ENCODE data around the gene ABO.
"Not testable (repeated sequence)": the region's sequence is repeated elsewhere in the genome, so short reads cannot be mapped to it uniquely, and the experiment has no call there.

Gene ABO

DNA sequence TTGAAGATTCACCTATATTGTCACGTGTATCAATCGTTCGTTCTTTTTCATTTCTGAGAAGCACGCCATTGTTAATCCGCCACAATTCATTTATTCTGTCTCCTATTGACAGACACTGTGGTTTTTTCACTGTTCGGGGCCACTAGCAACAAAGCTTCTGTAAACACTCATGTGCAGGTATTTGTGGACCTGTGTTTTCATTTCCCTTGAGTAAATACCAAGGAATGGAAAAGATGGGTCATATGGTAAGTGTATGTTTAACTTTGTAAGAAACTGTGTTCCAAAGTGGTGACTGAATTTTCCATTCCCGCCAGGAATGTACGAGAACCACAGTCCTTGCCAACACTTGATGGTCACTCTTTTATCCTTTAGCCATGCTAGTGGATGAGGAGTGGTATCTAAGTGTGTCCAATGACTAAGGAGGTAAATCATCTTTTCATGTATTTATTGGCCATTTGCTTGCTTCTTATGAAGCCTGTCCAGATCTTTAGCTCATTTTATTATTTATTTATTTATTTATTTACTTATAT is 10.7 kb downstream of the ABO start:
- DNase-seq: no peak

DNA sequence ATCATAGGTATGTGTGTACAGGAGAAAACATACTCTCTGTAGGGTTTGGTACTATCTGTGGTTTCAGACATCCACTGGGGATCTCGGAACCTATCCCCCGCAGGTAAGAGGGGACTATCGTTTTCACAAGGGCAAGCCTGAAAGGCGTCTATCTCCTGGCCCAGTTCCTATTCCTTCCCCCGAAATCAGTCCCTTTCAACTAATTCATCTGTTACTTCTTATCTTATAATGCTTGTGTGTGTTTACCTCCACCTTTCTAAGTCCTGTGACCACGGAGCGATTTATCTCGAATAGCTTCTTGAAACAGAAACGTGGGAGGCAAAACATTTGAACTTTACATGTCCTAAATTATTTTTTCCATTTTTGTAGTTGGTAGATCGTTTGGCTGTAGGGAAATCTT is 11.4 kb downstream of the ABO start:
- no peak for DNase-seq

- DNase-seq: no peak
Measured at GRCh38 chr9:133262226-133262625, 12.8 kb downstream of the ABO start.

DNA sequence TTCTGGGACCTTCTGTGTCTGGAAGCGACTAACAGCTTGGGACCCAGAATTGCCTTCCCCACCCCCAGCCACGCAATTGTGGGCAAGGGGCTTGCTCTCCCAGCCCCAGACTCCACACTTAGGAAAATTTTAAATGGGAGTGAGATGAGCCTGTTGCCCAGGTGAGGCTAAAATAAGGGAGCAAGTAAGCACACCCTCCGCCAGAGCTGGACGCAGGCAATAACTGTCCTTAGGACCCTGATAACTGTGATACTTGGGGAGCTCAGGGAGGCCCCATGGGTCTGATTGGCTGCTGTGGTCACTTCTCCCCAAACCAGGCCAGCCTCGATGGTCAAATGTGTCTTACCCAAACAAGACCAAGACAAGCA is 13.3 kb downstream of the ABO start:
- DNase-seq: no peak

- DNase-seq: no peak
Measured at GRCh38 chr9:133261103-133261752, 13.8 kb downstream of the ABO start.

- no peak for DNase-seq
Measured at GRCh38 chr9:133260334-133261102, 14.5 kb downstream of the ABO start.

- no peak for DNase-seq
Measured at GRCh38 chr9:133258061-133259015, 16.7 kb downstream of the ABO start.

- no peak for DNase-seq
Measured at GRCh38 chr9:133257465-133257956, 17.5 kb downstream of the ABO start.

- no peak for DNase-seq
Measured at GRCh38 chr9:133256686-133257091, 18.3 kb downstream of the ABO start.

DNA sequence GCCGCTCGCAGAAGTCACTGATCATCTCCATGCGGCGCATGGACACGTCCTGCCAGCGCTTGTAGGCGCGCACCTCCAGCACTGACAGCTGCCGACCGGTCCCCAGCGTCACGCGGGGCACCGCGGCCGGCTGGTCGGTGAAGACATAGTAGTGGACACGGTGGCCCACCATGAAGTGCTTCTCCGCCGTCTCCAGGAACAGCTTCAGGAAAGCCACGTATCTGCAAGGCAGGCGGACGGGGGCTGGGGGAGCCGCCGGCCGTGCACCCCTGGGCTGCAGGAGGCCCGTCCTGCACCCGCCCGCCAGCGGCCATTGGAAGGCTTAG is 18.9 kb downstream of the ABO start:
- DNase-seq: no peak

GRCh38 chr9:133255371-133256135 is 19.4 kb downstream of the ABO start:
- DNase-seq: no peak

GRCh38 chr9:133254471-133254870 is 20.5 kb downstream of the ABO start:
- DNase-seq: no peak

GRCh38 chr9:133253268-133253667 is 21.7 kb downstream of the ABO start:
- DNase-seq: no peak

DNA sequence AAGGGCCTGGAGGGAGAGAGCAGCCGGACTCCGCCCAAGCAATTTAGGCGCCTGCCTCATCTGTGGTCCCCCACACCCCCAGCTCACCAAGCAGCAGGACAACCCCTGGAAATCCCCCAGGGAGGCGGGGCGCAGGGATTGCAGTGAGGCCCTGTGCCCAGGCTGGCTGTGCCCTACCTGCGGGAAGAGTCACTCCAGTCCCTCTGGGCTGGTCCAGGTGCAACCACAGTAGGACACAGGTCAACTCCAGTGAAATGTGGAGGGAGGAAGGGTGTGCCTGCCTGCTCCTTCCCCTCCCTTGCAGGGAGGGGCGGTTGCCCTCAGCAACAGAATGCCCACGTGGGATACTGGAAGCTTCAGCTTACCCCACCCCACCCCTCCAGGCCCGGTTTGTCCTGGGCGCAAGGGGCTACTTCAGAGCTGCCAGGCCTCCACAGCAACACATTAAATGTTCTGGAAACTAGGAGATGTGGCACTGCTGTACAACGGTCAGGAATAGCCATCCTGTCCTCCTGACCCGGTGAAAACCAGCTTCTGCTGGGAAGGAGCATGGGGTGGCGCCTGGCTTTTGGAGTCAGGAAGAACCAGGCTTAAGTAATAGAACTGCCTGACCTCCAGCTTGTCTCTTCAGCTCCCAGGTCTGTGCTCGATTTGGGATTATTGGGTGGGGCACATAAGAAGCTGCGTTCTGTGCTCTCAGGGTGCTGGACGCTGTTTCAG is 22.5 kb downstream of the ABO start:
- DNase-seq: no peak

DNA sequence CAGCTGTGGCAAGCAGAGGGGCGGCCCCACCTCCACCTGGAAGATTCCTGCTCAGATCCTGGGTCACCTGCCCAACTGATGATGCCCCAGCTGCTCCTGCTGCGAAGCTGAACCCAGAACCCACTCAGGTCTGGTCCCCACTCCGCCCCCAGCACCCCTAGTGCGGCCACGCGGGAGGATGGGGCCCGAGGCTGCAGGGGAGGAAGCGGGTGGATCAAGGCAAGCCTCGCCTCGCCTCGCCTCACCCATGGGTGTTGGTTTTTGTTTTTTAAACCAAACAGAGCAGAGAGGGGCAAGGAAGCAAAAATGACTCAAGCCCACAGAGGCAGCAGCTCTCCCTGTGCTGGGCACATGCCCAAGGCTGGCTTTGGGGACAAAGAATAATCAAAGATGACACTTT is 23.2 kb downstream of the ABO start:
- DNase-seq: no peak

- DNase-seq: not testable (repeated sequence)
Measured at GRCh38 chr9:133251221-133251620, 23.8 kb downstream of the ABO start.

- no peak for DNase-seq
Measured at GRCh38 chr9:133250741-133251170, 24.2 kb downstream of the ABO start.

DNA sequence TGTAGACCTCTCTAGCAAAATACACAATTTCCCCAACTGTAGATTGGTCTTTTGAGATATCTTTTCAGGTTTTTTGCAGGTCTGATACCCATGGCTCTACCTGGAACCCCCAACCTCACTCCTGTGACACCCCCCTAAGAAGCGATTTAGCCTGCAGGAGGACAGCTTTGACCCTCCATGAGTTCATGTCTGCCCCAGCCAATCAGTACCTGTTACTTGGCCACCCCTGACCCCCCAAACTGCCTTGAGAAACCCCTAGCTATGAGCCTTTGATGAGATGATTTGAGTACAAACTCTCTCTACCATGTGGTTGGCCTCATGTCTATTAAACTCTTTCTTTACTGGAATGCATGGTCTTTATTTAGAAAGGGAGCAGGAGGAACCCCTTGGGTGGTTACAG is 25.7 kb downstream of the ABO start:
- DNase-seq: no peak

DNA sequence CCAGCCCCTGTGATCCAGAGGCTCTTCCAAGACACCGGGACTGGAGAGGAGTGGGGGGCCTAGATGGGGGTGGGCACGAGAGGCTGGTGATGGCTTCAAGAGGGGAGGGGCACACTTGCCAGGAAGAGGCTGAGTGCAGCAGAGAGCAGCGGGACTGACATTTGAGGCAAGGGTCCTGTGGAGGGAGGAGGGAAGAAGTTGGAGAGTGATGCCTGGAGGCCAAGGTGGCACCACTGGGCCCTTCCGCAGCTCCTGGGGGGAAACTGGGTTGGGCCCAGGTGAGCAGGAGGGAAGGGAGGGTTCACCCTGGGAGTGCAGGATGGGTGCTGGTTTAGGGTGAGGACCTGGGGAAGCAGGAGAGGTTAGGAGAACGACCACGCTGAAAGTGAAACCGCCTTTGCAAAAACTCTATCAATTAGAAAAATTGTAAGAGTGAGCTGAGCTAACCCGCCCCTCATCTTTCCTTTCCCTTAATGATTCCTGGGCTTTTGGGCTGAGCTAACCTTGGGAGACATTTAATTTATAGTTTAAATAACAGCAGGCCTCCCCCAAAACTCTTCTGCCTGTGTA is 26.2 kb downstream of the ABO start:
- DNase-seq: no peak

DNA sequence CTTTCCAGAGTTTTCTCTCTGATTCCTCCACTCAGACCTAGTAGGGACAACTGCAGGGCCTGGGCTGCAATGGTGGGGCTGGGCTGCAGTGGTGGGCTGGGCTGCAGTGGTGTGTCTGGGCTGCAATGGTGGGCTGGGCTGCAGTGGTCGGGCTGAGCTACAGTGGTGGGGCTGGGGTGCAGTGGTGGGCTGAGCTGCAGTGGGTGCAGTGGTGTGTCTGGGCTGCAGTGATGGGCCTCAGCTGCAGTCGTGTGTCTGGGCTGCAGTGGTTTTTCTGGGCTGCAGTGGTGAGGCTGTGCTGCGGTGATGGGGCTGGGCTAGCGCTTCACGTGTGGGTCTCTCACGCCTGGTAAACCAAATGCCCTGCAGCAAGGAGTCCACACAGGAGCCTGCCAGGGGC is 27.4 kb downstream of the ABO start:
- no peak for DNase-seq
